GM15510 (cell line): ENCODE data around the gene KIAA1328.

Experiments used
- POLR2A ChIP-seq: IDR thresholded peaks from 3 replicates; pipeline ENCODE4 v1.6.1; 2011; ENCODE audit warnings: borderline replicate concordance; ENCODE audit not compliant: insufficient read length; ENCODE audit errors: extremely low read depth

Gene KIAA1328

DNA sequence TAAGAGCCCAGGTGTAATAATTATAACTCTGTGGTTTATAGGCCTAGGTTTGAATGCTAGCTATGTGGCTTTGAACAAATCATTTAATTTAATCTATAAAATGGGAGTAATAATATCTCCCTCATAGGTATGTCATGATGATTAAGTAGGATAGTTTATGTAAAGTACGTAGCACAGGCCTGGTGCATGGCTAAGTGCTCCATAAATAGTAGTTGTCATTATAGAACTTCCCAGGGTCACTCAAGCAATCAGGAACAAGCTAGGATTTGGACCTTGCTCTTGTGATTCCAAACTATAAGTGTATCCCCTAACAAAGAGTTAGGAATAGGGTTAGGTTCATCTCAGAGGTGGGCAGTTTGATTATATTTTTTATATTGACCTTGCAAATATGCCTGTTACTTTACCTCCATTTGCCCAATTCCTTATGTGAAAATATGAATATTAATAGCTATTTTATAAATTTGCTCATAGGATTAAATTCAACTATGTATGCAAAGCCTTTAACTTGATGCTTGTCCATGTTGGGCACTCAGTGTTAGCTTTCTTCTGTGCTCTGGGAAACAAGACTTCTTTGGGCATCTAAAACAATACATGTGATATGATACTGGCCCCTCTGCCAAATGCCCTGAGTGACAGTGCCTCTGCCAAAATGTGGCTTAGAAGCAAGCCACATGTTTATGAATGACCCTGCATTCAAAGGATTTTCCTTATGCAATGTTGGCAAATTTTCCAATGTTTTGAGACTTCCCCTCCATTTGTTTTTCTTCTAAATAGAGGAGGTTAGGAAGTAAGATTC is 353.6 kb downstream of the KIAA1328 start:
- TF ChIP-seq POLR2A, result no peak

DNA sequence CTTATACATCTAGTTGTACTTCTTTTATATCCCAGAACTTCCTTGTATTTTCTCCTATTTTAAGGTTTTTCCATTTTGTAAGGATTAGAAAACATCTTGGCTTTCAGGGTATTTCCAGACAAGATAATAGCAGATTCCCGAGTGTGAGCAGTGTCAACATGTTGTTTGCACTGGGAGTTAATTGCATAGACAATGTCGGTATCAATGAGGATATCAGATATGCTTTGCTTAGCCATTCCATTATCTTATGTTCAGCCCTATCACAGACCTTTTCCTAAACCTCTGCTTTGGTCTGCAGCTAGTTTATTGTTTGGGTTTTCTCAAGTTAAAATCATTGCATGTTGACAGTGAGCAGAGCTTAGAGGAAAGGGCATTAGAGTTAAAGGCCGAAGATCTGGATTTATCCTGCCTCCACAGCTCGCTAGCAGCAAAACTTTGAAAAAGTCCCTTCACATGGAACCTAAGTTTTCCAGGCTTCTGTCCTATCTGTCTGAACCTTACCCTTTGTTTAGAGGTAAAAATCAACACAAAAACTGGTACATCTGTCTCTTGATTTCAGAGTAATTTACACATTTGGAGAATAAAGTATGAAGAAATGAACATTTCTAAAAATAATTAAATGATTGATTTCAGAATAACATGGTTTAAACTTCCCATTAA is 355.4 kb downstream of the KIAA1328 start:
- no peak for TF ChIP-seq POLR2A

DNA sequence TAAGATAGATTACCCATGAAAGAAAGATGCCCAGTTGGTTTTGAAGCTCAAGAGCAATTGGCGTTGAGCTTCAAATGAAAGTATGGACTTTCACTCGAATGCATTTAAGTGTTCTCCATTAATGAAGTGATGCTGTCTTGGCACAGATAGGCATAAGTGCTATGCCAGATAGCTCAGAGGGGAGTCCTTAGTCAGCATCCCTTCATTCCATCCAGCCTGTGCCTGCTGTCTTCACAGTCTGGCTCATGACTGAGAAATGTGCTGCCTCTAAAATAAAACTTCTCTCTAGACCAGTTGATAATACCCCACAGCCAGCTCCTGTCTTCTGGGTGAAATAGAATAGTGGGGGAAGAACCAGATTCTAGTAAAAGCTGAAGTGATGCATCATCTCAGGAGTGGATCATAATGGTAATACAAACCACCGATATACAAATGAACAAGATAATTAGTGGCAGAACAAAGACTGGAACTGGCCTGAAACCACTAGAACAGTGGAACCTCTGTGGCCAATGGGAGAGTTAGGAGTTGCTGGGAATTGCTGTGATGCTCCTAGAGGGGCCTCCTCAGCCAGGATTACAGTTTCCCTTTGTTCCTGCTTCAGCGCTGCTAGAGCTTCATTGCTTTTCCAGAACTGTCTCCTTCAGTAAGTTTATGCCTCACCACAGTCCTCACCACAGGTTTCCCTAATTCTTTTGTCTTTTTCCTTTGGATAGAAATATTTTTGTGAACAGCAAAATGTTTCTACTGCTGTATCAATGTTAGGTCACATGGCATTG is 359.3 kb downstream of the KIAA1328 start:
- no peak for TF ChIP-seq POLR2A

DNA sequence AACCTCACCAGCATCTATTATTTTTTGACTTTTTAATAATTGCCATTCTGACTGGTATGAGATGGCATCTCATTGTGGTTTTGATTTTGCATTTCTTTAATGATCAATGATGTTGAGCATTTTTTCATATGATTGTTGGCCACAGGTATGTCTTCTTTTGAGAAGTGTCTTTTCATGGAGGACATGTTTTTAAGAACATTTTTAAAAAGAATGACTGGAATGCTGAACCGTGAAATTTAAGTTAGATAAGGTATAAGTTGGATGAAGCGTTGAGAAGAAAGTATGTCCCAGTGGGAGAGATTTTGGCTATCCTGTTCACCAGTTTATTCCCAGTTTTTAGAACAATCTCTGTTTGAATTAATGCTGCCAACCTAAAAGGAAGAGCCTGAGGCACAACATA is 370.8 kb downstream of the KIAA1328 start:
- no peak for TF ChIP-seq POLR2A

DNA sequence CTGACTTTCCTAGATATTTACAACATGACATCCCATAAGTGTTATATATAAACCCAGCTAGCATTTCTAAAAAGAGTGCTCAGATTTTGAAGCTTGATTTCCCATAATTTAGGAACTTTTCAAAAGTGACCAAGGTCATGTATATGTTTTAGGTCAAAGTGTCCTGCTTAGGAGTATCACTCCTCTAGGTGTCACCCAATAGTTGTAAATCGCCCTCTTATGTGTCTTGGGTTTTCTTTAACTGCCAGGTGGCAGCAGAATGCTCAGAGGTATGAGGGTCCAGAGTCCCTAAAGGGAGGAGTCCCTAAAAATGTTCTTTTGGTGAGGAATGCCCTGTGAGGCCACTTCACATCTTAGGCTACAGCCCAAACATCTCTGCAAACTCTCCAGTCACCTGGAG is 378.4 kb downstream of the KIAA1328 start:
- no peak for TF ChIP-seq POLR2A

DNA sequence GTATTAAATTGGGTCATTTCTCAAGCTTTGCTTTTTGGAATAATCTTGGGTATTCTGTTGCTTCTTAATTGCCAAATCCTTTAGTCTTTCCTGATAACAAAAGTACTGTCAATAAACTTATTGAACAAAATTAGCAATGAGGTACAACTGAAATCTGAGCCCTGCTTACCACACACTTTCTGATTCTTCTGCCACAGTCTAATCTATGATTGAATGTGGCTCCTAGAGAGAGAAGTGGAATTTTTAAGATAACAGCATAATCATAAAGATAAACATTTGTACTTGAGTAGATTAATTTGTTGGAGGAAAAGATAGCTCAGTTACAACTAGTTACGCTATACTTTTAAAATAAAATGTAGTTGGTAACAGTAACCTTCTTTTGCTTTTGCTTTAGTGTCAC is 381.9 kb downstream of the KIAA1328 start:
- TF ChIP-seq POLR2A, result no peak

DNA sequence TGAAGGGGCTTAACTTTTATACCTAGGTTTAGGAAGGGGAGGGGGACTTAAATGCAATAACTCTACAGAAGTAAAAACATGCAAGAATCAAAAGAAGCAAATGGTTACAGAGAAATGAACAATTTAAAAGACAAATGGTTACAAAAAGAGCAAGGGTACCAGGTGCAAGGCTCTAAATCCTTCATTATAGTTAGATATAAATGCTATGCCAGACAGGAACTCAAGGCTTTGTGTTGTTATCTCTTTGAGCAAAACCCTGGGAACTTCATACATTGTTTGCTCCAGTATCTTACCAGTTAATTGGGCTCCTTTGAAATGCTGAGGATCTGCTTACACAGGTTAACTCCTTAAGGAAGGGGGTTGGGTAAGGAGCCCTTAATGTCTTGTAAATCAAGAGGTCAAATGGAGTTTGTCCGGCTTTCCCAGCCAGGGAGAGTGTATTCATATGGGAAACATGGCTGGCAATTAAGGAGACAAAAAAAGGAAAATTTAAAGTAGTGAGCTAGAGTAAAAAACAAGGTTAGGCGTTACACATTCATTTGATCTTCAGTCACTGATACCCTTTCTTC is 389.2 kb downstream of the KIAA1328 start:
- TF ChIP-seq POLR2A, result no peak

DNA sequence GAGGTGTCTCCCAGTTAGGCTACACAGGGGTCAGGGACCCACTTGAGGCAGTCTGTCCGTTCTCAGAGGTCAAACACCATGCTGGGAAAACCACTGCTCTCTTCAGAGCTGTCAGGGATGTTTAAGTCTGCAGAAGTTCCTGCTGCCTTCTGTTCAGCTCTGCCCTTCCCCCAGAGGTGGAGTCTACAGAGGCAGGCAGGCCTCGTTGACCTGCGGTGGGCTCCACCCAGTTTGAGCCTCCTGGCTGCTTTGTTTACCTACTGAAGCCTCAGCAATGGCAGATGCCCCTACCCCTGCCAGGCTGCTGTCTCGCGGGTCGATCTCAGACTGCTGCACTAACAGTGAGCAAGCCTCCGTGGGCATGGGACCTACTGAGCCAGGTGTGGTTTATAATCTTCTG is 390.3 kb downstream of the KIAA1328 start:
- TF ChIP-seq POLR2A, result no peak

DNA sequence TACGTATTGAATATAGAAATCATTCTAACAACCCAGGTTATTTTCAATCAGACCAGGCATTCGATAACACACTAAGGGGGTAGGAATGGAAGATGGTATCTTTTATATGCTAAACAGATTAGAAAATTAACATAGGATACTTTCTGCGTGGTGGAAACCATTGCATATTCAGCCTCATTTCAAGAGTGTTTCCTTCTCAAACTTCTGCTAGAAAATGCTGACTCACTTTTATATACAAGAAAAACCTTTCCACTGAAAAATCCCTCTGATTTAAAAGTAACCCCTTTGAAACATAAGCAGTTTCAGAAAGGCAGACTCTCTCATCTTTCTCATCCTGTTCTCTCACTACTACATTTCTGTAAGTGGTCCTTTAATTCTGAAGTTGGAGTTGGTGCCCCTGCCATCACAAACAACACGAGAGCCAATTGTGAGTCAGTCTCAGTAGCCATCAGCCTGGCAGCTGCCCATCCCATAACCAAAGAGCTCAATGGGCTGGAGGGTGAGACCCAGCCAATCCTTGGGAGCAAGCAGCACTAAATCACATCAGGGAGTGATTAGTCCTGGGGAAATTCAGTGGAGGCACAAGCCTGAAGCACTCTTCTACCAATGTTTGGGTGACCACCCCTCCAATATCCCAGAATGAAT is 393.5 kb downstream of the KIAA1328 start:
- no peak for TF ChIP-seq POLR2A

DNA sequence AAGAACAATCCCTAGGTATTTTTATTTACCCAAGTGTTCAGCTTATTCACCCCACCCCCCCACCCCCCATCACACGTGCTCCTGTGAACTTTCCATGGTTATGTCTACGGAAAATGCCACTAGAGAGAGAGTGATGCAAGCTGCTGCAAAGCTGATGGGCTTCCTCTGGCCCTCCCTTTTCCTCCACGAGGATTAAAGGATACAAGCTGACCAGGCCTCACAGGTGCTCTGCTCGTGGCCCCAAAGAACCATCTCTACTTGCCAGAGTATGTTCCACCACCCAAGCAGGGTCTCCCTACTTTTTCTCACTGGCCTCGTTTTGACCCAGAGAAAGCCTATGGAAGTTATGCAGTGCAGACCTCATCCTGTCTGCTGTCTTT is 394.1 kb downstream of the KIAA1328 start:
- TF ChIP-seq POLR2A, result no peak

DNA sequence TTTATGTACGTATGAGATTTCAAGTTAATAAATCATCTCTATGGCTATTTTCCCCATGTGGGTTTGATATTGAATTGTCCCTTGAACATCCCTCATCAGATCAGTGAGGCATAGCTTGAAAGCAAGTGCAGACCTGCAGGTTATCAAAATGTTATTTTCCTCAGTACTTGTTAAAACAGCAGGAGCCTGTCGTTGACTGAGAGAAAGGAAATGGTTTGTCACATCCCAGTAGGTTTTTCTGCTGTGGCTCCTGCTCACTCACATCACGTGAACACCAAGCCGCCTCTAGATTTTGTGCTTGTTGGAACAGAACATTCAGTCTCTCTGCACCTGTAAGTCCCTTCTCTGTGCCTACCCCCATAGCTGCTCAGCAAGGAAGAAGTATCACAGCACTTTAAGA is 396.4 kb downstream of the KIAA1328 start:
- TF ChIP-seq POLR2A, result no peak

DNA sequence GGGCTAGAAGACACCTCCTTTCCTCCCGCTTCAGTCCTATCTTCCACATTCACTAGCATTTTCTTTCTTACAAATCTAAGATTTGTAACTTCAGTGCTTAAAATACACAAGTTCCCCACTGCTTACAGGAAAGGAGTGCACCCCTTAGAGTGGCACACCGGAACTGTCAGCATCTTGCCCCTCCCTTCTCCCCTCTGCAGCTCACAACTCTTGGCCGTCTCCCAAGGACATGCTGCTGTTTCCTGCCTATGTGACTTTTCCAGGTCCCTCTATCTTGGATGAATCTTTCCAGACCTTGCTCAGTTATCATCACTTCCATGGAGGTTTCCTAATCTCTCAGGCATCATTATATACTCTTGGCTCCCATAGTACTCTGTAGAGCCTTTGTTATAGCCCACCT is 401.8 kb downstream of the KIAA1328 start:
- TF ChIP-seq POLR2A, result no peak

DNA sequence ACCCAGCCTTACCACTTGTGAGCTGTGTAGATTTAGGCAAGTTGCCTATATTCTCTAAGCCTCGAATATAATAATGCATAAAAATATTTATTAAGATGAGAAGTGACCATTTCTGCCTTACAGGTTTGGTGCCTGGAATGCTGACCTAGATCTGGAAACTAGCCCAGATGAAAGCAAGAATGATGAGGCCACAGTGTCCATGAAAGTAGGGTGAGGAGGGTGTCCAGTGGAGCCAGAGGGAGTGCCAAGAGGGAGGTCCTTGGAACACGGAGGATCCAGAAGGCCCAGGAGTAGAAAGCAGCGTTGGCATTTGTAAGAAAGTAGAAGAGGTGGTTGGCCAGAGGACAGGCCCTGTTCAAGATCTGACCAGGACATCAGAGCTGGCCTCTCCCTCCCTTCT is 402.3 kb downstream of the KIAA1328 start:
- no peak for TF ChIP-seq POLR2A

DNA sequence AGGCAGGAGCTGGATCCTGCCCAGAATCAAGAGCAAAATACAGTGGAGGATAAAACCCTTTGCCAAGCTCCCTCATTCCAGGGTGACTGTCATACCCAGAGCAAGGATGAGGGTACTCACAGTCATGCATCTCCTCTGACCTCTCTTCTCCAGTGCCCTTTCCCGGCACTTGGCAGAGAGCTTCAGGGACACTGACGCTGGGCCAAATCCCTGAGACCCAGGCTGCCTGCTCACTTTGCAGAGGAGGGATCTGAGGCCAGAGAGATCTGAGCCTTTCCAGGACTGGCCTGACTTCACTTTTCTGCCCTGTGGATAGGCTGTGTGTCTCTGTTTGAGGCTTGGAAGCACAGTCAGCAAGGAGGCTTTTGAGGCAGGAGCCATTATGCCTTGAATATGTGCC is 406.7 kb downstream of the KIAA1328 start:
- TF ChIP-seq POLR2A, result no peak

DNA sequence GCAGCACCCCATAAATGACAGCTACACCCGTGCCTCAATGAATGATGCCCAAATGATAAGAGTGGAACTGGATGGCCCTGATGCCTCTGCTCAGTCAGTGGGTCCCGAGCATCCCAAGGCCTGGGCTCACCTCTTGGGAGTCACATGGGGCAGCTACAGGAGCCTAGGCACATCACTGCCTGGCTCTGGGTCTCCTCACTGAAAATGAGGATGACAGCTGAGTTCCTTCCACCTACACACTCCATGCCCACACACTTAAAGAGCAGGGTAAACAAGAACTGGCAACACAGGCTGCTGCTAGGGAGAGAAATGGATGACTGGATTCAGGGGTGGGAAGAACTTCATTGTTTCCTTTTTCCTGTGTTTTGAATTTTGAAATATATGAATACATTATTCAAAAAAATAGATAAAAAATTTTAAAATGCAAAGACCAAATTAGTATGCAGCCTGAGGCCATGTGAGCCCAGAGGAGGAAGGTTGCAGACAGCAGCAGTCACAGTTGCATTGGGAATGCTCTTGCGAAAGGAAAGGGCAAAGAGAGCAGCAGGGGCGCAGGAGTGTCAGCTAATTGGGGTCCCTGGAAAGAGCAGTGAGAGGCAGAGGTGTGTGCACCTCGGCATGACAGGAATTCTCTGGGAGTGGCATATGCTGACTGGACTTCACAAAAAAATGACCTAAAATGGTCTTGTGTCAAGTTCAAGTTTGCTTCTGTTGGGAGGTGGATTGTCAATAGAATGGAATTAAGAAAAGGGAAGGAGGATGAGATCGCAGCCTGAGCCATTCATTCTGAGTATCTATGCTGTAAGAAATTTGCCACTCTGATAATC is 409.6 kb downstream of the KIAA1328 start:
- TF ChIP-seq POLR2A, result no peak

DNA sequence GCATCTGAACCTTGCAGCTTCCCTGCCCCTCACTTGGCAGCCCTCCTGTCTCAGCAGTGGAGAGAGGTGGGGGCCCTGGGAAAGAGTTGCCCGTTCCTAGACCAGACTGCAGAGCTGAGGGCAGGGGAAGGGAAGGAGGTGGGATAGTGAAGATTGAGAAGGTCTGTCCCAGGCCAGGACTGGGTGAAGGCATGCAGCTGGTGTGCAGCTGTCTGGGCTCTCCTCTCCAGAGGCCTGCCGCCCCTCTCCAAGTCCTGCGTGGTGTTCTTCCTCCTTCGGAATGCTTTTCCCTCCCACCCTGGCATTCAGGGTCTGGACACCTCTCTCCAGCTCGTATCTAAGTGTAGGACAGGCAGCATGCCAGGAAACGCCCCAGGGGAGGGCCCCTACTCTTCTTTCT is 413.2 kb downstream of the KIAA1328 start:
- TF ChIP-seq POLR2A, result no peak
